GM23338 (cell line): ENCODE measurements around the gene SRGAP1. TPM values are rescaled to one million over a fixed set of nuclear protein-coding genes. Genes with fewer than 3 reads are reported as not detected.

Source experiments
- ATAC-seq: fragments of 200-7000 bp; cut with Tn5 transposase; 3 replicates; pipeline ENCODE4 v1.9.1; 2020
- DNase-seq: peaks from one replicate; pipeline ENCODE4 v3.0.0-alpha.2; 2015; ENCODE audit warnings: low spot score
- H2AFZ ChIP-seq: fragments of 200-600 bp; sonication (generic); 2 replicates; pipeline ENCODE4 v1.8.0; 2016; ENCODE audit warnings: antibody characterized with exemption, mild to moderate bottlenecking, moderate library complexity
- H3F3A ChIP-seq: fragments of 200-600 bp; sonication (generic); replicated peaks from 2 replicates; pipeline ENCODE4 v1.8.0; 2017; ENCODE audit warnings: antibody characterized with exemption, mixed run types, low read depth
- H3K27ac ChIP-seq: fragments of 200-600 bp; sonication (generic); 2 replicates; pipeline ENCODE4 v1.6.1; 2016; ENCODE audit warnings: low read depth
- H3K27me3 ChIP-seq: fragments of 200-600 bp; sonication (generic); 2 replicates; pipeline ENCODE4 v1.8.0; 2016; ENCODE audit warnings: mild to moderate bottlenecking, mixed run types, moderate library complexity; ENCODE audit not compliant: insufficient read depth
- H3K36me3 ChIP-seq: fragments of 200-600 bp; sonication (generic); 2 replicates; pipeline ENCODE4 v1.8.0; 2016; ENCODE audit warnings: mild to moderate bottlenecking; ENCODE audit not compliant: insufficient read depth
- H3K4me1 ChIP-seq: fragments of 200-600 bp; sonication (generic); 2 replicates; pipeline ENCODE4 v1.8.0; 2016; ENCODE audit warnings: mild to moderate bottlenecking, moderate library complexity; ENCODE audit not compliant: insufficient read depth
- H3K4me2 ChIP-seq: fragments of 200-600 bp; sonication (generic); 2 replicates; pipeline ENCODE4 v1.7.1; 2017; ENCODE audit warnings: mixed run types
- H3K4me3 ChIP-seq: fragments of 200-600 bp; sonication (generic); 2 replicates; pipeline ENCODE4 v1.6.1; 2016; ENCODE audit warnings: mixed run types
- H3K79me2 ChIP-seq: fragments of 200-600 bp; sonication (generic); replicated peaks from 2 replicates; pipeline ENCODE4 v1.8.0; 2017; ENCODE audit warnings: mild to moderate bottlenecking; ENCODE audit not compliant: insufficient read depth
- H3K9me2 ChIP-seq: fragments of 200-600 bp; sonication (generic); 2 replicates; pipeline ENCODE4 v1.8.0; 2017; ENCODE audit not compliant: insufficient read depth
- H4K20me1 ChIP-seq: fragments of 200-600 bp; sonication (generic); replicated peaks from 2 replicates; pipeline ENCODE4 v1.8.0; 2017; ENCODE audit warnings: mild to moderate bottlenecking; ENCODE audit not compliant: insufficient read depth
- H3K27ac Mint-ChIP-seq: 2 replicates; pipeline ENCODE4 v1.8.0; 2020; ENCODE audit warnings: inconsistent platforms, mild to moderate bottlenecking, moderate library complexity, mixed read lengths
- H3K27me3 Mint-ChIP-seq: 3 replicates; pipeline ENCODE4 v1.8.0; 2022; ENCODE audit warnings: low read depth, mild to moderate bottlenecking, moderate library complexity, mixed read lengths, inconsistent platforms; ENCODE audit not compliant: insufficient read depth, poor library complexity
- H3K36me3 Mint-ChIP-seq: 3 replicates; pipeline ENCODE4 v1.8.0; 2021; ENCODE audit warnings: low read depth, mild to moderate bottlenecking, inconsistent platforms, moderate library complexity, mixed read lengths
- H3K4me1 Mint-ChIP-seq: 3 replicates; pipeline ENCODE4 v1.8.0; 2020; ENCODE audit warnings: mild to moderate bottlenecking, inconsistent platforms, mixed read lengths
- H3K4me3 Mint-ChIP-seq: 3 replicates; pipeline ENCODE4 v1.8.0; 2021; ENCODE audit warnings: moderate library complexity, mild to moderate bottlenecking, inconsistent platforms, mixed read lengths
- H3K9me3 Mint-ChIP-seq: 3 replicates; pipeline ENCODE4 v1.8.0; 2020; ENCODE audit warnings: moderate library complexity, mild to moderate bottlenecking, inconsistent platforms, mixed read lengths
- EZH2 ChIP-seq: fragments of 200-600 bp; sonication (generic); IDR thresholded peaks from one replicate; pipeline ENCODE4 v1.8.0; 2017; ENCODE audit warnings: antibody characterized with exemption, mild to moderate bottlenecking, low read depth; ENCODE audit not compliant: unreplicated experiment
- EZH2phosphoT487 ChIP-seq: fragments of 200-600 bp; sonication (generic); IDR thresholded peaks from one replicate; pipeline ENCODE4 v1.8.1; 2018; ENCODE audit warnings: antibody characterized with exemption; ENCODE audit not compliant: unreplicated experiment
- JUNB ChIP-seq: IDR thresholded peaks from one replicate; pipeline ENCODE4 v1.6.1; 2016; ENCODE audit warnings: antibody characterized with exemption; ENCODE audit not compliant: unreplicated experiment
- NANOG ChIP-seq: IDR thresholded peaks from 2 replicates; pipeline ENCODE4 v1.6.1; 2016; ENCODE audit warnings: antibody characterized with exemption, borderline replicate concordance
- POLR2AphosphoS5 ChIP-seq: IDR thresholded peaks from 2 replicates; pipeline ENCODE4 v1.6.1; 2016; ENCODE audit warnings: antibody characterized with exemption, low read depth
- STAT1 ChIP-seq: IDR thresholded peaks from one replicate; pipeline ENCODE4 v1.6.1; 2016; ENCODE audit warnings: antibody characterized with exemption; ENCODE audit not compliant: unreplicated experiment
- ZNF114 ChIP-seq: fragments of 250-450 bp; sonication (Bioruptor Pico); IDR thresholded peaks from 2 replicates; pipeline ENCODE4 v1.5.0; 2020; ENCODE audit warnings: mild to moderate bottlenecking, moderate library complexity
- ZNF331 ChIP-seq: fragments of 250-450 bp; sonication (Bioruptor Pico); IDR thresholded peaks from 2 replicates; pipeline ENCODE4 v1.5.0; 2020; ENCODE audit warnings: low read depth, mild to moderate bottlenecking, moderate library complexity
- polyA plus RNA-seq: library from polyadenylated mRNA; unstranded; fragments of >200 nt; fragmentation: Nextera tagmentation; extraction: Ambion mirVana; gene quantifications from 2 replicates; pipeline ENCODE4 v1.2.1, GENCODE V29; 2016
- total RNA-seq: library from RNA; depleted of rRNA; stranded (reverse); fragments of >200 nt; shearing (Covaris generic); gene quantifications from 2 replicates; pipeline ENCODE4 v1.2.3, GENCODE V29; 2014
- TF ChIP-seq, protein P1 (sequence below): IDR thresholded peaks from 2 replicates; pipeline ENCODE4 v1.6.1; 2016; ENCODE audit warnings: antibody characterized with exemption
- TF ChIP-seq, protein P2 (sequence below): IDR thresholded peaks from one replicate; pipeline ENCODE4 v1.6.1; 2018; ENCODE audit warnings: antibody characterized with exemption; ENCODE audit not compliant: unreplicated experiment
- TF ChIP-seq, protein P3 (sequence below), 2 experiments: fragments of 200-600 bp in 1 of 2; sonication (generic) in 1 of 2; conservative IDR thresholded peaks; 2 replicates each; pipeline versions ENCODE4 v1.5.1 to v1.6.1; 2016 to 2017; ENCODE audit warnings: antibody characterized with exemption in 2 of 2, low read depth in 2 of 2, mild to moderate bottlenecking in 2 of 2, moderate library complexity in 1 of 2

SRGAP1 gene
- total and polyA plus RNA-seq, 2 experiments from 2014 or later, result 6.1 to 8.1 TPM

DNA sequence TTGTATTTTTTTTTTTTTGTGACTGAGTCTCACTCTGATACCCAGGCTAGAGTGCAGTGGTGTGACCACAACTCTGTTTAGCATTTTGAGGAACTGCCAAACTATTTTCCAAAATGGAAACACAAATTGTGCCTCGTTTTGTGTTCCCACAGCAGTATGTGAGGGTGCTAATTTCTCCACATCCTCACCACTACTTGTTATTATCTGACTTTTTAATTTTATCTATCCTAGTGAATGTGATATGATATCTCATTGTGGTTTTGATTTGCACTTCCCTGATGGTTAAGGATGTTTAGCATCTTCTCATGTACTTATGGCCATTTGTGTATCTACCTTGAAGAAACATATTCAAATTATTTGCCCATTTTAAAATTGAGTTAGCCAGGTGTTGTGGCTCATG lies 62.4 kb downstream of the SRGAP1 start:
- no peak overlapping the region for H3K27ac Mint-ChIP-seq
- Histone ChIP-seq H4K20me1 (no peaks in the 10 kb centered on the region), H3K4me2 (no peak overlapping the region), H3K27me3 (no peaks in the 10 kb centered on the region), H3K36me3 (no peaks in the 10 kb centered on the region), H3K79me2 (peaks cover 12% of the 10 kb centered on the region), H3K27ac (no peak overlapping the region), H2AFZ (no peak overlapping the region), H3K4me3 (no peak overlapping the region), H3K9me2 (no peaks in the 10 kb centered on the region), H3K4me1 (no peaks in the 10 kb centered on the region), H3F3A (no peaks in the 10 kb centered on the region)
- no peaks in the 10 kb centered on the region for H3K4me1 Mint-ChIP-seq
- ATAC-seq (no peak), DNase-seq (no peak)
- TF ChIP-seq, protein P1, sequence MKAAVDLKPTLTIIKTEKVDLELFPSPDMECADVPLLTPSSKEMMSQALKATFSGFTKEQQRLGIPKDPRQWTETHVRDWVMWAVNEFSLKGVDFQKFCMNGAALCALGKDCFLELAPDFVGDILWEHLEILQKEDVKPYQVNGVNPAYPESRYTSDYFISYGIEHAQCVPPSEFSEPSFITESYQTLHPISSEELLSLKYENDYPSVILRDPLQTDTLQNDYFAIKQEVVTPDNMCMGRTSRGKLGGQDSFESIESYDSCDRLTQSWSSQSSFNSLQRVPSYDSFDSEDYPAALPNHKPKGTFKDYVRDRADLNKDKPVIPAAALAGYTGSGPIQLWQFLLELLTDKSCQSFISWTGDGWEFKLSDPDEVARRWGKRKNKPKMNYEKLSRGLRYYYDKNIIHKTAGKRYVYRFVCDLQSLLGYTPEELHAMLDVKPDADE, result no peak
- TF ChIP-seq, protein P2, sequence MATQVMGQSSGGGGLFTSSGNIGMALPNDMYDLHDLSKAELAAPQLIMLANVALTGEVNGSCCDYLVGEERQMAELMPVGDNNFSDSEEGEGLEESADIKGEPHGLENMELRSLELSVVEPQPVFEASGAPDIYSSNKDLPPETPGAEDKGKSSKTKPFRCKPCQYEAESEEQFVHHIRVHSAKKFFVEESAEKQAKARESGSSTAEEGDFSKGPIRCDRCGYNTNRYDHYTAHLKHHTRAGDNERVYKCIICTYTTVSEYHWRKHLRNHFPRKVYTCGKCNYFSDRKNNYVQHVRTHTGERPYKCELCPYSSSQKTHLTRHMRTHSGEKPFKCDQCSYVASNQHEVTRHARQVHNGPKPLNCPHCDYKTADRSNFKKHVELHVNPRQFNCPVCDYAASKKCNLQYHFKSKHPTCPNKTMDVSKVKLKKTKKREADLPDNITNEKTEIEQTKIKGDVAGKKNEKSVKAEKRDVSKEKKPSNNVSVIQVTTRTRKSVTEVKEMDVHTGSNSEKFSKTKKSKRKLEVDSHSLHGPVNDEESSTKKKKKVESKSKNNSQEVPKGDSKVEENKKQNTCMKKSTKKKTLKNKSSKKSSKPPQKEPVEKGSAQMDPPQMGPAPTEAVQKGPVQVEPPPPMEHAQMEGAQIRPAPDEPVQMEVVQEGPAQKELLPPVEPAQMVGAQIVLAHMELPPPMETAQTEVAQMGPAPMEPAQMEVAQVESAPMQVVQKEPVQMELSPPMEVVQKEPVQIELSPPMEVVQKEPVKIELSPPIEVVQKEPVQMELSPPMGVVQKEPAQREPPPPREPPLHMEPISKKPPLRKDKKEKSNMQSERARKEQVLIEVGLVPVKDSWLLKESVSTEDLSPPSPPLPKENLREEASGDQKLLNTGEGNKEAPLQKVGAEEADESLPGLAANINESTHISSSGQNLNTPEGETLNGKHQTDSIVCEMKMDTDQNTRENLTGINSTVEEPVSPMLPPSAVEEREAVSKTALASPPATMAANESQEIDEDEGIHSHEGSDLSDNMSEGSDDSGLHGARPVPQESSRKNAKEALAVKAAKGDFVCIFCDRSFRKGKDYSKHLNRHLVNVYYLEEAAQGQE, result no peak
- TF ChIP-seq EZH2phosphoT487, result no peak
- no peak for TF ChIP-seq POLR2AphosphoS5
- no peak for TF ChIP-seq EZH2
- TF ChIP-seq JUNB, result no peak
- TF ChIP-seq ZNF114, result no peak
- no peak for TF ChIP-seq STAT1
- H3K4me3 Mint-ChIP-seq, result no peak overlapping the region
- H3K36me3 Mint-ChIP-seq, result peaks cover 3% of the 10 kb centered on the region; the same call in 2 of the 3 replicates
- no peaks in the 10 kb centered on the region for H3K27me3 Mint-ChIP-seq
- no peaks in the 10 kb centered on the region; the same call in 2 of the 3 replicates for H3K9me3 Mint-ChIP-seq

DNA sequence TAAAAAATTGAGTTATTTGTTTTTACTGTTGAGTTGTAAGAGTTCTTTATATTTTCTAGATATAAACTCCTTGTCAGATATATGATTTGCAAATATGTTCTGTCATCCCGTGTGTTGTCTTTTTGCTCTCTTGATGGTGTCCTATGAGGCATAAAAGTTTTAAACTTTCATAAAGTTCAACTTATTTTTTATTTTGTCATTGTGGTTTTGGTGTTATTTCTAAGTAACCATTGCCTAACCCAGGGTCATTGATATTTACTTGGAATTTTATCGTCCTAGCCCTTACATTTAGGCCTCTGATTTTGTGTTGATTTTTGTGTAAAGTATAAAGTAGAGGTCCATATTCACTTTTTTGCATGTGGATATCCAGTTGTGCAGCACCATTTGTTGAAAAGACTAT lies 63.1 kb downstream of the SRGAP1 start:
- Histone ChIP-seq H2AFZ (no peak overlapping the region), H3F3A (no peaks in the 10 kb centered on the region), H3K4me3 (no peak overlapping the region), H3K36me3 (no peaks in the 10 kb centered on the region), H3K4me2 (no peak overlapping the region), H3K79me2 (peaks cover 12% of the 10 kb centered on the region), H3K4me1 (no peaks in the 10 kb centered on the region), H3K9me2 (no peaks in the 10 kb centered on the region), H3K27me3 (no peaks in the 10 kb centered on the region), H3K27ac (no peak overlapping the region), H4K20me1 (no peaks in the 10 kb centered on the region)
- Mint-ChIP-seq H3K27me3 (no peaks in the 10 kb centered on the region), H3K27ac (no peak overlapping the region), H3K4me1 (no peaks in the 10 kb centered on the region), H3K36me3 (peaks cover 3% of the 10 kb centered on the region; the same call in 2 of the 3 replicates), H3K4me3 (no peak overlapping the region), H3K9me3 (no peaks in the 10 kb centered on the region; the same call in 2 of the 3 replicates)
- DNase-seq (no peak), ATAC-seq (no peak)
- TF ChIP-seq EZH2 (no peak), POLR2AphosphoS5 (no peak), JUNB (no peak), NANOG (no peak), ZNF331 (no peak)
- TF ChIP-seq, protein P3, sequence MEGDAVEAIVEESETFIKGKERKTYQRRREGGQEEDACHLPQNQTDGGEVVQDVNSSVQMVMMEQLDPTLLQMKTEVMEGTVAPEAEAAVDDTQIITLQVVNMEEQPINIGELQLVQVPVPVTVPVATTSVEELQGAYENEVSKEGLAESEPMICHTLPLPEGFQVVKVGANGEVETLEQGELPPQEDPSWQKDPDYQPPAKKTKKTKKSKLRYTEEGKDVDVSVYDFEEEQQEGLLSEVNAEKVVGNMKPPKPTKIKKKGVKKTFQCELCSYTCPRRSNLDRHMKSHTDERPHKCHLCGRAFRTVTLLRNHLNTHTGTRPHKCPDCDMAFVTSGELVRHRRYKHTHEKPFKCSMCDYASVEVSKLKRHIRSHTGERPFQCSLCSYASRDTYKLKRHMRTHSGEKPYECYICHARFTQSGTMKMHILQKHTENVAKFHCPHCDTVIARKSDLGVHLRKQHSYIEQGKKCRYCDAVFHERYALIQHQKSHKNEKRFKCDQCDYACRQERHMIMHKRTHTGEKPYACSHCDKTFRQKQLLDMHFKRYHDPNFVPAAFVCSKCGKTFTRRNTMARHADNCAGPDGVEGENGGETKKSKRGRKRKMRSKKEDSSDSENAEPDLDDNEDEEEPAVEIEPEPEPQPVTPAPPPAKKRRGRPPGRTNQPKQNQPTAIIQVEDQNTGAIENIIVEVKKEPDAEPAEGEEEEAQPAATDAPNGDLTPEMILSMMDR (conservative IDR thresholded peaks at IDR 0.05; ENCODE audit: low read depth in 2 of 2), result no peak
- TF ChIP-seq, protein P1, result no peak
